GM18870 (cell line): ENCODE data around the gene PLEKHO1.
A peak's percentile ranks its signal among the peaks of the same experiment; 100 is the strongest.

ENCODE experiments used
- ATAC-seq: cut with Tn5 transposase; IDR thresholded peaks from one replicate; pipeline ENCODE4 v1.9.1; 2021; ENCODE audit warnings: moderate library complexity; ENCODE audit not compliant: unreplicated experiment

The PLEKHO1 gene

GRCh38 chr1:150148837-150149270, 862 bp upstream of the PLEKHO1 start:
- ATAC-seq: no peak

GRCh38 chr1:150150133-150151021, 661 bp downstream of the PLEKHO1 start:
- no peak for ATAC-seq

GRCh38 chr1:150151291-150152181, 1.8 kb downstream of the PLEKHO1 start:
- no peak for ATAC-seq

- ATAC-seq: no peak
These were observed 2.4 kb downstream of the PLEKHO1 start for GRCh38 chr1:150152182-150152536.

GRCh38 chr1:150152772-150153456, 3.2 kb downstream of the PLEKHO1 start:
- ATAC-seq: no peak

GRCh38 chr1:150154143-150154542, 4.4 kb downstream of the PLEKHO1 start:
- ATAC-seq: no peak

- ATAC-seq: no peak
These were observed 5.8 kb downstream of the PLEKHO1 start for GRCh38 chr1:150155413-150156071.

GRCh38 chr1:150156868-150157603, 7.3 kb downstream of the PLEKHO1 start:
- no peak for ATAC-seq

GRCh38 chr1:150159550-150159949, 9.8 kb downstream of the PLEKHO1 start:
- no peak for ATAC-seq

- no peak for ATAC-seq
These were observed 11.4 kb downstream of the PLEKHO1 start for GRCh38 chr1:150160964-150161621.

GRCh38 chr1:150161747-150162581, 12.2 kb downstream of the PLEKHO1 start:
- ATAC-seq: no peak

- no peak for ATAC-seq
These were observed 12.8 kb downstream of the PLEKHO1 start for GRCh38 chr1:150162582-150162861.

GRCh38 chr1:150162862-150163706, 13.4 kb downstream of the PLEKHO1 start:
- peak; percentile 33 for ATAC-seq

GRCh38 chr1:150164224-150164623, 14.5 kb downstream of the PLEKHO1 start:
- no peak for ATAC-seq

GRCh38 chr1:150164779-150165178, 15.1 kb downstream of the PLEKHO1 start:
- no peak for ATAC-seq

GRCh38 chr1:150165622-150166612, 16.2 kb downstream of the PLEKHO1 start:
- no peak for ATAC-seq
